CD4-positive, alpha-beta T cell treated with Interleukin-17A for 4 hours (primary cell): ENCODE measurements around the gene TRABD.
A peak's percentile ranks its signal among the peaks of the same experiment; 100 is the strongest.
"Not testable (repeated sequence)": the region's sequence is repeated elsewhere in the genome, so short reads cannot be mapped to it uniquely, and the experiment has no call there.

Experiments used
- DNase-seq: peaks from one replicate; pipeline ENCODE4 v3.0.0-alpha.2; 2020; ENCODE audit warnings: mixed read lengths

The TRABD gene

GRCh38 chr22:50153056-50153755, 32.5 kb upstream of the TRABD start:
- no peak for DNase-seq

DNA sequence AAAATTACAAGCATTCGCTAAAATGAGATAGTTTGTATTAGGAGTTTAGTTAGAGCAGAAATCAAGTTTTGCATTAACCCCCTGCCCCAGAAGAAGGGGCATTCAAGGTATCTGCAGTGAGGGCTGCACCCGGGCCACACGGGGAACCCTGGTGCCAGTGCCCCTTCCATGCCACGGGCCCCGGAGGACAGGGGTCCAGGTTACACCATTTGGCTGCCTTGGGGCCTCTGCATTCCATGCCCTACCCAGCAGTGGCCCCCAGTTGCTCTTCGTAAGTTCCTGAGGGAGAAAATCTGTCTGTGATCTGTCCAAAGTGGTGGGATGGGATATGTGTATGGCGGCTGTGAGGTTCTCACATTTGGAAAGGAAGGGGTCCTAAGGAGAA, 32.0 kb upstream of the TRABD start:
- DNase-seq, result no peak

DNA sequence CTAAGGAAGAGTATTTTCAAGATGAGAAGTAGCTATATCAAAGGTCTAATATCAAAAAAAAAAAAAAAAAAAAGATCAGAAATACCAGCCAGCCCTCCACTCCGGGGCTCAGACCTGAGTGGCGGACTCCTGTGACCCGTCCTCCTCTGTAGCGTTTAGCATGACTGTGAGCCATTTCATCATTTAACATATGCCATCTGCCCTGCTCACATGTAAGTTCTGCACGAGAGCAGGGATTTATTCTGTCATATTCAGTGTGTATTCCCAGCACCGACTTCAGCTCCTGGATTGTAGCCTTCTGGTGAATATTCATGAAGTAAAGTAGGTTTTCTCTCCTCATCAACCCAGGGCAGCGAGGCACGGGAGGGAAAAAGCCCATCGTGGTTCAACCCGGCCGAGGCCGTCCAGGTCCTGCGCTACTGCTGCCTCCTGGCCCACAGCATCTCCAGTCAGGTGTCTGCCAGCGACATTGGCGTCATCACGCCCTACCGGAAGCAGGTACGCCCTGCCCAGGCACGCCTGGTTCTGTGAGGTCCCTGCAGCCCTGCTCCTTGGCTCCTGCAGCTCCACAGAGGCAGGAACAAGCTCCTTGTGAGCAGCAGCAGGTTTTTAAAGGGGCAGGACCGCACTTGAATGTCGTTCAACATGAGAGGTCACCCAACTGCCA, 27.9 kb upstream of the TRABD start:
- DNase-seq, result no peak

DNA sequence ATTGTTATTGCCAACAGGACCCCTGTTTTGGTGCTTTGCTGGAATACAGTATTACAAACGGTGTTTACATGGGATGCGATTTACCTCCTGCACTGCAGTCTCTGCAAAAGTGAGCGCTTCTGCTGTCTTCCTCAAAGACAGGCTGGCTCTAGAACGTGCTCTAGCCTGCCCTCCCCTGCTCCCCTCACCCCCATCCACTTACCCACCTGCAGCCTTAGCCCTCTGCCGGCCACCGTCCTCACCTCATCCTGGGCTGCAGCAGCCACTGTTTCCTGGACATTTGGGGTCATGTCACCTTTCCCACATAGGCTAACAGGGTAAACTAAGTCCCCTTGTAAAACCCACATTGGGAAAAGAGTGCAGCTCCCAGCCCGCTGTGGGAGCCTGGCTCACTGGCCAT, 24.8 kb upstream of the TRABD start:
- no peak for DNase-seq

- DNase-seq, result no peak
Measured at GRCh38 chr22:50161508-50162390, 24.0 kb upstream of the TRABD start.

DNA sequence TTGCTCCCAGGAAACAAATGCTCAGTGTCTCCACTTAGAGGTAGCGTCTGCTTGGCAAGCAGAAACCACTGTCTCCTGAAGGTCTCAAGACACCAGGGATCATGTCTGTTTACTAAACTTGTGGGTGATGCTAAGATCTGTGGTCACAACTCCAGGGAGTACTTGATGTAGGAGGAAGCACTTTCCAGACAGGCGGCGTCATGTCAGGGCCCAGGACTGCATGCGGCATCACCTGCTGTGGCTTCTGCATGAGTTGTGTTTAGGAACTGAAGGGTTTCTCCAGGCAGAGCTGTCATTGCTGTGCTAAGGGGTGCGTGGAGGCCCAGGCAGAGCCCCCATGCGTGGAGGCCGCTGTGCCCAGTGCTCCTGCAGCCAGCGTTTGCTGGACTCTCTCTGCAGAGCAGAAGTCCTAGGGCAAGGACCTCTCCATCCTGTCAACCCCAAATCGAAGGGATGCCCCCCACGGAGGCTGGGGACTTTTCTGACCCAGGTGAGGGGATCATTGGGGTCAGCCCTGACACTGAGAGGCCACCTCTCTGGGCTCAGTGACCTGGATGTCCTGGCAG, 23.2 kb upstream of the TRABD start:
- no peak for DNase-seq

DNA sequence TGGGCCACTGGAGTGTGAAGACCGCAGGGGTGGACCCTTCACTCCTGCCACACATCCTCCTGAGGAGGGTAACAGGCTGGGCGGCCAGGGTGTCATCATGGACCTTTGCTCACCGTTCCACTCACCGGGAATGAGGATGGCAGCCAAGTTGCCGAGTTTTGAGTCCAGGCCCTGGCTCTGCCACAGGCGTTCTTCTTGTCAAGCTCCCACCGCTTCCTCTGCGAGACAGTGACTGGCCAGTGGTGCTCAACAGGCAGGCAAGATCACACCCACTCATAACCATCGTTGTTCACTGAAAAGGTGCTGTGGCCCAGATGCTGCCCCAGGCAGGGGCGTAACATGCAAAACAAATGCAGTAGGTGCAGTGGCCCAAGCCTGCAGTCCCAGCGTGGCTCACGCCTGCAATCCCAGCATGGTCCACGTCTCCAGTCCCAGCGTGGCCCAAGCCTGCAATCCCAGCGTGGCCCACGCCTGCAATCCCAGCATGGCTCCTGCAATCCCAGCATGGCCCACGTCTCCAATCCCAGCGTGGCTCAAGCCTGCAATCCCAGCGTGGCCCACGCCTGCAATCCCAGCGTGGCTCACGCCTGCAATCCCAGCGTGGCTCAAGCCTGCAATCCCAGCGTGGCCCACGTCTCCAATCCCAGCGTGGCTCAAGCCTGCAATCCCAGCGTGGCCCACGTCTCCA, 20.1 kb upstream of the TRABD start:
- DNase-seq, result no peak

DNA sequence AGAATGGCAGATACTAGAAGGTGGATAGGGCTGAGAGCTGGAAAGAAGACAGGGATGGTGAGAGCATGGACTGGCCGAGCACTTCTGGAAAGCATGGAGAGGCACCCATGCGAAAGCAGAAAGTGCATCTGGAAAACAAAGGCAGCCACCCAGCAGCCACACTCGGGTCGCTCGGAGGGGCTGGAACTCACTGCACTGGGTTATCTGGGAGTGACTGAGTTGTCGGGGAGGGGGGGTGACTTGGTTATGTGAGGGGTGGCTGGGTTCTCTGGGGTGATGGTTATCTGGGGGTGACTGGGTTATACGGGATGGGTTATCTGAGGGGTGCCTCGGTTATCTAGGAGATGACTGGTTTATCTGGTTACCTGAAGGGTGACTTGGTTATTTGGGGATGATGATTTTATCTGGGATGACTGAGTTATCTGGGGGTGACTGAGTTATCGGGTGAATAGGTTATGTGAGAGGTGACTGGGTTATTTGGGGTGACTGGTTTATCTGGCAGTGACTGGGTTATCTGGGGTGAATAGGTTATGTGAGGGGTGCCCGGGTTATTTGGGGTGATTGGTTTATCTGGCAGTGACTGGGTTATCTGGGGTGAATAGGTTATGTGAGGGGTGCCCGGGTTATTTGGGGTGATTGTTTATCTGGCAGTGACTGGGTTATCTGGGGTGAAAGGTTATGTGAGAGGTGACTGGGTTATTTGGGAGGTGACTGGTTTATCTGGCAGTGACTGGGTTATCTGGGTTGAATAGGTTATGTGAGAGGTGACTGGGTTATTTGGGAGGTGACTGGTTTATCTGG, 17.8 kb upstream of the TRABD start:
- no peak for DNase-seq

- DNase-seq, result not testable (repeated sequence)
Measured at GRCh38 chr22:50168490-50169180, 17.1 kb upstream of the TRABD start.

GRCh38 chr22:50169181-50169759, 16.4 kb upstream of the TRABD start:
- DNase-seq, result no peak

DNA sequence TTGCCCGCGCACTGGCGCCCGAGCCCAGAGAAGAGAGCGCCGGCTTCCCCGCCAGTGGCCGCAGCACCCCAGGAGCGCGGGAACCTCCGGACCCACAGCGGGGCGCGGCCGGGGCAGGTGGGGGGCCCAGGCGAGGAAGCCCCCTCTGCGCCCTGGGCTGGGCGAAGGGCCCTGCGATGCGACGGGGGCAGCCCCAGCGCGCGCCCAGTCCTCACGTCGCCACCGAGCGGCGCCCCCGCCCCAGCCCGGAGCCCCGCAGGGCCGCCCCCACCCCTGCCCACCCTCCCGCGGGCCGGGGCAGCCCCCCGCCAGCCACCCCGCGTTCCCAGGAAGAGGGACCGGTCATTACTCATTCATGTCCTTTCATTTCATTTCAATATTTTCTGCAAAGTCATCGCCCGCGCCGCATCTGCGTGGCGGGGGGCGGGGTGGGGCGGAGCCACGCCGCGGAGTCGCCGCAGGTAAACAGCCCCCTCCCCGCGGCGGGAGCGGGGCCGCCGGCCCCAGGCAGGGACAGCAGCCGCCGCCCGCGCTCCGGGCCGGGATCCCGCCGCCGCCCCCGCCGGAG, 15.9 kb upstream of the TRABD start:
- peak; percentile 42 for DNase-seq

DNA sequence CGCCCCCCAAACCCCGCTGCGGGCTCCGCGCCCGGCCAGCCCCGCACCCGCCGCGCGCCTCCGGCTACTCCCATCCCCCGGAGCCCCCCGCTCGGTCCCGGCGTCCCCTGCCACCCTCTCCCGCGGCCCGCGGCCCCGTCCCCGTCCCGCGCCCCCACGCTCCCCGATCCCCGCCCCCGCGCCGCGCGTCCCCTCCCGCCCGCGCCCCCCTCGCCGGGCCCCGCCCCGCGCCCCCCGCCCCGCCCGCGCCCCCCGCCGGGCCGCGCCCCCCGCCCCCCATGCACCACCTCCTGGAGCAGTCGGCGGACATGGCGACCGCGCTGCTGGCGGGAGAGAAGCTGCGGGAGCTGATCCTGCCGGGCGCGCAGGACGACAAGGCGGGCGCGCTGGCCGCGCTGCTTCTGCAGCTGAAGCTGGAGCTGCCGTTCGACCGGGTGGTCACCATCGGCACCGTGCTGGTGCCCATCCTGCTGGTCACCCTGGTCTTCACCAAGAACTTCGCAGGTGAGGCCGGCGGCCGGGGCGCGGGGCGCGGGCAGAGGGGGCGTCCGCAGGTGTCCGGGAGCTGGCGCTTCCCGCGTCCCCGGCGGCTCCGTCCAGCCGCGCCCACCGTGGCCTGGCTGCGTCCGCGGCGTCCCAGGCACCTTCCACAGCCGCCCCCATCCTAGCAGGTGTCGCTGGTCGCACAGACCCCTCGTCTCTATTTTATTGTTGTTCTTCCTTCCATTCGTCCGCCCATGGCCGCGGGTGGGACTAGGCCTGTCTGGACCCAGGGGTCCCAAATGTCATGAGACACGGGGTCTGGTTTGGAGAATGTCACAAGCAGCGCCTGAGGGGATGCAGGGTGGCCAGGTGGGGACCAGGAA, 15.0 kb upstream of the TRABD start, which contains the start of gene PANX2:
PANX2 (plus strand) TSS at position 279 of the 866 bp plus-strand sequence; CDS start at position 279, 0 bp downstream.
- DNase-seq, result no peak

- no peak for DNase-seq
Measured at GRCh38 chr22:50171319-50171964, 14.3 kb upstream of the TRABD start.

DNA sequence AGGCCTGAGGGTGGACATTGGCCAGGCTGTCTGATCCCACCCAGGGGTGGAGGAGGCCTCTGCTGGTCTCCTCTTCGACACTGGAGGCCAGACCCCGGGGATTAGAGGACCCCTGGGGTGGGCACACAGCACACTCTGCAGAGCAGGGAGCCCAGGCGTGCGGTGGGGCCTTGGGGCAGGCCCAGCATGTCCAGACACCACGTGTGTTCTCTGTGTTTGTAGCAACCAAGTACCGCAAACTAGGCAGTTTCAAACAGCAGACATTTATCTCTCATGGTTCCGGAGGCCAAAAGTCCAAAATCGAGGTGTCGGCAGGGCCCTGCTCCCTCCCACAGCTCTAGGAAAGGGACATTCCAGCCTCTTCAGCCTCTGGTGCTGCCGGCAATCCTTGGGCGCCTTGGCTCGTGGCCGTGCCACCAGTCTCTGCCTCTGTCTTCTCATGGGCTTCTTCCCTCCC, 13.7 kb upstream of the TRABD start:
- DNase-seq, result no peak

DNA sequence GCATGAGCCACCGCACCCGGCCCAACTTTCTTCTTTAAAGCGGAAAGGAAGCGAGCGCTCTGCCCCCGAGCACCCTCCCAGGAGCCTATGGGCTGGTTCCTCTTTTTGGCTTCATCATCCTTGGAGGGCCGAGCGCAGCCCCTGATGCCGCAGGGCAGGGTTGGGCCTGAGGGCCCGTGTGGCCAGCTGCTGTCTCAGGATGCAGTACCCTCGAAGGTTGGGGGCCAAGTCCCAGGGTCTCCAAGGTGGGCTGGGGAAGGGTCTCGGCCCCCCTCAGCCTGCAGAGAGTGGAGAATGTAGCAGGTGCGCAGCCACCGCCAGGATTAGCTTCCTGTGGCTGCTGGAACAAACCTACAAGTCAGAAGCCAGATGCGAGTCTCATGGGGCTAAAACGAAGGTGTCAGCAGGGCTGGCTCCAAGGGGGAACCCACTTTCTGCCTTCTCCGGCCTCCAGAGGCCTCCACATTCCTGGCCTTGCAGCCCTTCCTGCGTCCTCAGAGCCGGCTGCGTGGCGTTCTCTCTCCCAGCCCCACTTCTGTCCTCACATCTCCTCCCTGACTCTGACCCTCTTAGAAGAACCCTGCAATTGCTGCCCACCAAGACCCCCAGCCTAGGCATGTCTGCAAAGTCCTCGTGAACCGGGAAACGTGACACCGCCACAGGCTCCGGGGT, 12.3 kb upstream of the TRABD start:
- DNase-seq, result no peak

DNA sequence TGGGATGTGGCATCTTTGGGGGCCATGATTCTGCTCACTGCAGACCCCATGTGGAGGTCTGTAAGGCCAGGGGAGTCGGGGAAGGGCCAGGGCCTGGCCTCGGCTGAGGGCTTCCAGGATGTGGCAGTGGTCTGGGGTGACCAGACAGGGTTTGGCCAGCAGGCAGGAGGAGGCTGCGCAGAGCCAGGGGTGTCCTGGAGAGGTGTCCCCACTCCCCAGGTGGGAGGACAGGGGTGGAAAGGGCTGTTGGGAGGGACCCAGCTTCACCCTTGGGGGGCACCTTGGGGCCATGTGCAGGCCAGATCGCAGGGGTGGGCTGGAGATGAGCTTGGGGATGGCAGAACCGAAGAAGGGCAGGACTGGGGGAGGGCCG, 11.7 kb upstream of the TRABD start:
- no peak for DNase-seq

DNA sequence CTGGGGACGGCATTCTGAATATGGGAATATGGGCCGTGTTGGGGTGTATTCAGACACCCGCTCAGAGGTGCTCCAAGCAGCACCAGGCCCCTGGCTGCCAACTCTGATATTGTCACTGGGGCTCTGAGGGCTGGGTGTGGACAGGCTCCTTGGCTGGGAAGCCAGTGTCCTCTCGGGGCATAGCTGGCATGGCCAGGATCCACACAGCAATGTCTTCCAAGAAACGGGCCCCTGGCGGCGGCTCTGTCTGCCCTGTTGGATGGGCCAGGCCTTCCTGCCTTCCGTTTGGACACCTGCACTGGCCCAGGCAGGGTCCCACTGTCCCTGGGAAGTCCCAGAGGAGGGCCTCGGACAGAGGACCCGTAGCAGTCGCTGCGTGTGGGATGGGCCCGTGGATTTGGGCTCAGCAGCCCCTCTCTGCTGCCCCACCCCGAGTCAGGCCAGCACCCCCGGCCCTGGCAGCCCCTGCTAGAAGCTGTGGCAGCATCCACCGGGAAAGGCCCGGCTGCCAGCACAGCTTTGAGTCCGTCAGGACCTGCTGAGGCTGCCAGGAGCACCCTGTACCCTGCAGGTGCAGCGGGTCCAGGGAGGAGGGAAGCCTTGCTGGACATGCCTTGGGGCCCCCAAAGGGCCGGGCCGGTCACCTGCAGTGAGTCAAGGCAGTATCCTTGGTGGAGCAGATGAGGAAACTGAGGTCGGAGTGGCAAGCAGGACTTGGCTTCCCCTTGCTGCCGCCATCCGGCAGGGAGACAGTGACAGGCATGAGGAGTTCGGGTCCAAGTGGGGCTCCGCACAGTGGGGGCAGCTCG, 11.1 kb upstream of the TRABD start:
- no peak for DNase-seq

DNA sequence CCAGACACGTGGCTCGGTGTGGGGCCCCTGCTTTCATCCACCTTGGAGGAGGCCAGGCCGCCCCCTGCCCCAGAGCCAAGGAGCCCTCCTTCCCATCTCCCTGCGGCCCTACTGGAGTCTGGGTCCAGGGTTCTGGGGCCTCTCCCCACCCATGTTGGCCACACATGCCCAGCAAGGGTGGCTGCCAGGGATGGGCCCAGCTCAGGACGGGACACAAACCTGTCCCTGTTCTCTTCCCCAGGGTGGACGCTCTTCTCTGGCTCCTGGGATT, 10.6 kb upstream of the TRABD start:
- DNase-seq, result no peak
